Measurements from ENCODE around the gene USP32. TPM values are rescaled to one million over a fixed set of nuclear protein-coding genes. Genes with fewer than 3 reads are reported as not detected.

Gene USP32
- total RNA-seq, 2 experiments from 2014 or later = 35.8 to 40.1 TPM

GRCh38 chr17:60135951-60136666, 255.8 kb downstream of the USP32 start:
- H3K9me3 Mint-ChIP-seq = no peaks in the 10 kb centered on the region
- H3K27me3 Mint-ChIP-seq = peaks cover 41% of the 10 kb centered on the region
- H3K27ac Mint-ChIP-seq = no peak overlapping the region
- CTCF ChIA-PET = no interaction called here
- POLR2A ChIA-PET = no interaction called here
- peak overlapping the region; percentile 94 for H3K4me3 Mint-ChIP-seq
- H3K36me3 Mint-ChIP-seq (ENCODE audit: low read depth) = peaks cover 20% of the 10 kb centered on the region
- DNase-seq = no peak
- H3K4me1 Mint-ChIP-seq = peaks cover 39% of the 10 kb centered on the region

- H3K4me3 Mint-ChIP-seq = peak overlapping the region; percentile 94
- H3K27ac Mint-ChIP-seq = peak overlapping the region; percentile 66
- ChIA-PET POLR2A (interaction anchor here (1.2 kb wide), 1 partner anchor 465 kb away, joined by 3 read pairs; the partner anchor contains the start of gene PPM1D), CTCF (no interaction called here)
- H3K27me3 Mint-ChIP-seq = peaks cover 33% of the 10 kb centered on the region
- H3K4me1 Mint-ChIP-seq = peaks cover 35% of the 10 kb centered on the region
- no peaks in the 10 kb centered on the region for H3K9me3 Mint-ChIP-seq
- peak; percentile 89 for DNase-seq
- H3K36me3 Mint-ChIP-seq (ENCODE audit: low read depth) = peaks cover 20% of the 10 kb centered on the region
Measured at GRCh38 chr17:60135151-60135950, 256.6 kb downstream of the USP32 start.

- H3K27me3 Mint-ChIP-seq = peaks cover 25% of the 10 kb centered on the region
- H3K27ac Mint-ChIP-seq = peak overlapping the region; percentile 63
- CTCF ChIA-PET = interaction anchor here (0.6 kb wide), 1 partner anchor 463 kb away, joined by 3 read pairs; no protein-coding TSS in a partner anchor
- H3K4me3 Mint-ChIP-seq = peak overlapping the region; percentile 94
- H3K36me3 Mint-ChIP-seq (ENCODE audit: low read depth) = peaks cover 20% of the 10 kb centered on the region
- H3K4me1 Mint-ChIP-seq = peaks cover 29% of the 10 kb centered on the region
- POLR2A ChIA-PET = interaction anchor here (1.2 kb wide), 1 partner anchor 466 kb away, joined by 3 read pairs; the partner anchor contains the start of gene PPM1D
- H3K9me3 Mint-ChIP-seq = no peaks in the 10 kb centered on the region
- peak; percentile 38 for DNase-seq
Measured at GRCh38 chr17:60134396-60135150, 257.4 kb downstream of the USP32 start.

- H3K36me3 Mint-ChIP-seq (ENCODE audit: low read depth) = peaks cover 17% of the 10 kb centered on the region
- DNase-seq = no peak
- ChIA-PET CTCF (interaction anchor here (0.7 kb wide), 2 partner anchors 217 to 491 kb away, joined by 3 read pairs; no protein-coding TSS in a partner anchor), POLR2A (no interaction called here)
- H3K27me3 Mint-ChIP-seq = peaks cover 6% of the 10 kb centered on the region
- no peaks in the 10 kb centered on the region for H3K9me3 Mint-ChIP-seq
- peaks cover 21% of the 10 kb centered on the region for H3K4me1 Mint-ChIP-seq
- H3K4me3 Mint-ChIP-seq = no peak overlapping the region
- H3K27ac Mint-ChIP-seq = no peak overlapping the region
Measured at GRCh38 chr17:60130466-60130865, 261.5 kb downstream of the USP32 start.

- no peak overlapping the region for H3K4me3 Mint-ChIP-seq
- ChIA-PET CTCF (no interaction called here), POLR2A (no interaction called here)
- no peak overlapping the region for H3K27ac Mint-ChIP-seq
- H3K27me3 Mint-ChIP-seq = peaks cover 6% of the 10 kb centered on the region
- peaks cover 8% of the 10 kb centered on the region for H3K4me1 Mint-ChIP-seq
- H3K9me3 Mint-ChIP-seq = no peaks in the 10 kb centered on the region
- DNase-seq = no peak
- H3K36me3 Mint-ChIP-seq (ENCODE audit: low read depth) = peaks cover 14% of the 10 kb centered on the region
Measured at GRCh38 chr17:60129164-60129563, 262.8 kb downstream of the USP32 start.

Other genes starting within 250 kb of the USP32 start
- not detected for gene CA4, start 242.2 kb downstream of the USP32 start, total RNA-seq
- gene CHCT1, start 30.4 kb upstream of the USP32 start, total RNA-seq = not detected
- gene APPBP2, start 134.1 kb upstream of the USP32 start, total RNA-seq = 10 to 100 TPM; 34.9 to 36.0 TPM
- 10 to 100 TPM; 17.8 to 18.8 TPM for gene PPM1D, start 208.1 kb upstream of the USP32 start, total RNA-seq